B cell (primary cell): ENCODE data around the gene ARG1.

Experiments used
- CTCF ChIP-seq: fragments of 200-600 bp; IDR thresholded peaks from one replicate; pipeline ENCODE4 v1.8.0; 2022; ENCODE audit warnings: antibody characterized with exemption, mild to moderate bottlenecking
- EZH2 ChIP-seq: IDR thresholded peaks from 2 replicates; pipeline ENCODE4 v1.6.1; 2012; ENCODE audit warnings: borderline replicate concordance, low read depth, mild to moderate bottlenecking, moderate library complexity, low read length; ENCODE audit not compliant: insufficient read depth, poor library complexity, severe bottlenecking

GRCh38 chr6:131628726-131629125 is 55.7 kb downstream of the ARG1 start:
- no peak for TF ChIP-seq CTCF
- TF ChIP-seq EZH2 = no peak
